Neural cell (in vitro differentiated cells): ENCODE measurements around the gene LVRN. TPM values are rescaled to one million over a fixed set of nuclear protein-coding genes. Genes with fewer than 3 reads are reported as not detected.

Experiments
- H2AFZ ChIP-seq: fragments of 200-600, 300-800 bp; sonication (generic), shearing (Covaris generic); 2 replicates; pipeline ENCODE4 v1.6.0; 2014; ENCODE audit warnings: low read depth, mild to moderate bottlenecking, antibody characterized with exemption, low read length, moderate library complexity
- H3F3A ChIP-seq: fragments of 200-600 bp; shearing (Covaris generic); 2 replicates; pipeline ENCODE4 v1.6.1; 2016; ENCODE audit warnings: mild to moderate bottlenecking, moderate library complexity, mixed read lengths, antibody characterized with exemption, low read length; ENCODE audit not compliant: insufficient read depth, poor library complexity, severe bottlenecking
- H3K27ac ChIP-seq: fragments of 200-600, 300-800 bp; sonication (generic), shearing (Covaris generic); 2 replicates; pipeline ENCODE4 v1.5.1; 2014; ENCODE audit warnings: mild to moderate bottlenecking, low read length, moderate library complexity
- H3K27me3 ChIP-seq: fragments of 300-800, 200-600 bp; sonication (generic), shearing (Covaris generic); 2 replicates; pipeline ENCODE4 v1.6.0; 2014; ENCODE audit warnings: mild to moderate bottlenecking, low read depth, low read length, moderate library complexity; ENCODE audit not compliant: insufficient read depth
- H3K36me3 ChIP-seq: fragments of 300-800, 200-600 bp; sonication (generic), shearing (Covaris generic); 2 replicates; pipeline ENCODE4 v1.5.1; 2014; ENCODE audit warnings: mild to moderate bottlenecking, antibody characterized with exemption, low read length, moderate library complexity; ENCODE audit not compliant: insufficient read depth
- H3K4me2 ChIP-seq: fragments of 300-800, 200-600 bp; sonication (generic), shearing (Covaris generic); 2 replicates; pipeline ENCODE4 v1.6.0; 2014; ENCODE audit warnings: mild to moderate bottlenecking, low read length
- H3K4me3 ChIP-seq: fragments of 300-800, 200-600 bp; sonication (generic), shearing (Covaris generic); 2 replicates; pipeline ENCODE4 v1.5.1; 2014; ENCODE audit warnings: mild to moderate bottlenecking, low read length, moderate library complexity
- H3K79me2 ChIP-seq: fragments of 200-600 bp; shearing (Covaris generic); replicated peaks from 2 replicates; pipeline ENCODE4 v1.6.0; 2014; ENCODE audit warnings: mild to moderate bottlenecking, low read length, moderate library complexity; ENCODE audit not compliant: insufficient read depth
- H3K9ac ChIP-seq: fragments of 300-800, 200-600 bp; sonication (generic), shearing (Covaris generic); 2 replicates; pipeline ENCODE4 v1.6.1; 2016; ENCODE audit warnings: mild to moderate bottlenecking, low read length, mixed read lengths
- H3K9me2 ChIP-seq: fragments of 200-600 bp; shearing (Covaris generic); 2 replicates; pipeline ENCODE4 v1.6.1; 2016; ENCODE audit warnings: mild to moderate bottlenecking, low read length, mixed read lengths; ENCODE audit not compliant: insufficient read depth
- H3K9me3 ChIP-seq: fragments of 200-600, 300-800 bp; sonication (generic), shearing (Covaris generic); 2 replicates; pipeline ENCODE4 v1.6.1; 2016; ENCODE audit warnings: mild to moderate bottlenecking, mixed run types, low read length, moderate library complexity, mixed read lengths
- H4K20me1 ChIP-seq: fragments of 200-600 bp; shearing (Covaris generic); 2 replicates; pipeline ENCODE4 v1.6.1; 2016; ENCODE audit warnings: mild to moderate bottlenecking, mixed run types; ENCODE audit not compliant: insufficient read depth
- EP300 ChIP-seq: fragments of 450-650 bp; conservative IDR thresholded peaks from 2 replicates; pipeline ENCODE4 v1.6.1; 2014; ENCODE audit warnings: antibody characterized with exemption, mild to moderate bottlenecking, moderate library complexity; ENCODE audit not compliant: poor library complexity, severe bottlenecking
- EZH2 ChIP-seq: fragments of 200-600, 300-800 bp; shearing (Covaris generic), sonication (generic); IDR thresholded peaks from 2 replicates; pipeline ENCODE4 v1.6.1; 2014; ENCODE audit warnings: antibody characterized with exemption, low read length, borderline replicate concordance, mild to moderate bottlenecking; ENCODE audit not compliant: insufficient read depth, poor library complexity, severe bottlenecking
- MXI1 ChIP-seq: fragments of 450-650 bp; conservative IDR thresholded peaks from 2 replicates; pipeline ENCODE4 v1.6.1; 2014; ENCODE audit warnings: antibody characterized with exemption, mild to moderate bottlenecking; ENCODE audit not compliant: poor library complexity, severe bottlenecking
- POLR2AphosphoS5 ChIP-seq: IDR thresholded peaks from 2 replicates; pipeline ENCODE4 v1.6.1; 2012
- RAD21 ChIP-seq: fragments of 450-650 bp; conservative IDR thresholded peaks from 2 replicates; pipeline ENCODE4 v1.6.1; 2014; ENCODE audit warnings: antibody characterized with exemption, mild to moderate bottlenecking, moderate library complexity
- SMC3 ChIP-seq: fragments of 450-650 bp; conservative IDR thresholded peaks from 2 replicates; pipeline ENCODE4 v1.6.1; 2014; ENCODE audit warnings: antibody characterized with exemption, mild to moderate bottlenecking, moderate library complexity; ENCODE audit not compliant: poor library complexity
- TAF1 ChIP-seq: IDR thresholded peaks from 2 replicates; pipeline ENCODE4 v1.6.1; 2012; ENCODE audit warnings: low read depth
- polyA plus RNA-seq: library from polyadenylated mRNA; depleted of rRNA; stranded (reverse); fragments of >200 nt; gene quantifications from 2 replicates; pipeline ENCODE4 v1.2.3, GENCODE V29; 2014
- TF ChIP-seq, protein P1 (sequence below): IDR thresholded peaks from 2 replicates; pipeline ENCODE4 v1.6.1; 2012; ENCODE audit warnings: borderline replicate concordance
- TF ChIP-seq, protein P2 (sequence below): fragments of 450-650 bp; IDR thresholded peaks from 2 replicates; pipeline ENCODE4 v1.5.1; 2014; ENCODE audit warnings: antibody characterized with exemption, mild to moderate bottlenecking, moderate library complexity; ENCODE audit not compliant: poor library complexity, severe bottlenecking

The LVRN gene
- polyA plus RNA-seq, 1 donor from 2014 or later = 3.5 TPM

DNA sequence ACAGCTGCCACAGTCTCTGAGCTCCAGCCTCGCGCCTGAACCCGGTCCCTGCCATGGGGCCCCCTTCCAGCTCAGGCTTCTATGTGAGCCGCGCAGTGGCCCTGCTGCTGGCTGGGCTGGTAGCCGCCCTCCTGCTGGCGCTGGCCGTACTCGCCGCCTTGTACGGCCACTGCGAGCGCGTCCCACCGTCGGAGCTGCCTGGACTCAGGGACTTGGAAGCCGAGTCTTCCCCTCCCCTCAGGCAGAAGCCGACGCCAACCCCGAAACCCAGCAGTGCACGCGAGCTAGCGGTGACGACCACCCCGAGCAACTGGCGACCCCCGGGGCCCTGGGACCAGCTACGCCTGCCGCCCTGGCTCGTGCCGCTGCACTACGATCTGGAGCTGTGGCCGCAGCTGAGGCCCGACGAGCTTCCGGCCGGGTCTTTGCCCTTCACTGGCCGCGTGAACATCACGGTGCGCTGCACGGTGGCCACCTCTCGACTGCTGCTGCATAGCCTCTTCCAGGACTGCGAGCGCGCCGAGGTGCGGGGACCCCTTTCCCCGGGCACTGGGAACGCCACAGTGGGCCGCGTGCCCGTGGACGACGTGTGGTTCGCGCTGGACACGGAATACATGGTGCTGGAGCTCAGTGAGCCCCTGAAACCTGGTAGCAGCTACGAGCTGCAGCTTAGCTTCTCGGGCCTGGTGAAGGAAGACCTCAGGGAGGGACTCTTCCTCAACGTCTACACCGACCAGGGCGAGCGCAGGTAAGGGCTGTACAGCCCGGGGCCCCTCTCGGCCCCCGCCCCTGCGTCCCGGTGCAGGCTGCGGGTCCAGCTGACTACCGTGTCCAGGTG lies 509 bp downstream of the LVRN start:
- TF ChIP-seq RAD21 (no peak), EZH2 (no peak), MXI1 (no peak), TAF1 (no peak), SMC3 (no peak), POLR2AphosphoS5 (no peak), EP300 (no peak)
- TF ChIP-seq, protein P1, sequence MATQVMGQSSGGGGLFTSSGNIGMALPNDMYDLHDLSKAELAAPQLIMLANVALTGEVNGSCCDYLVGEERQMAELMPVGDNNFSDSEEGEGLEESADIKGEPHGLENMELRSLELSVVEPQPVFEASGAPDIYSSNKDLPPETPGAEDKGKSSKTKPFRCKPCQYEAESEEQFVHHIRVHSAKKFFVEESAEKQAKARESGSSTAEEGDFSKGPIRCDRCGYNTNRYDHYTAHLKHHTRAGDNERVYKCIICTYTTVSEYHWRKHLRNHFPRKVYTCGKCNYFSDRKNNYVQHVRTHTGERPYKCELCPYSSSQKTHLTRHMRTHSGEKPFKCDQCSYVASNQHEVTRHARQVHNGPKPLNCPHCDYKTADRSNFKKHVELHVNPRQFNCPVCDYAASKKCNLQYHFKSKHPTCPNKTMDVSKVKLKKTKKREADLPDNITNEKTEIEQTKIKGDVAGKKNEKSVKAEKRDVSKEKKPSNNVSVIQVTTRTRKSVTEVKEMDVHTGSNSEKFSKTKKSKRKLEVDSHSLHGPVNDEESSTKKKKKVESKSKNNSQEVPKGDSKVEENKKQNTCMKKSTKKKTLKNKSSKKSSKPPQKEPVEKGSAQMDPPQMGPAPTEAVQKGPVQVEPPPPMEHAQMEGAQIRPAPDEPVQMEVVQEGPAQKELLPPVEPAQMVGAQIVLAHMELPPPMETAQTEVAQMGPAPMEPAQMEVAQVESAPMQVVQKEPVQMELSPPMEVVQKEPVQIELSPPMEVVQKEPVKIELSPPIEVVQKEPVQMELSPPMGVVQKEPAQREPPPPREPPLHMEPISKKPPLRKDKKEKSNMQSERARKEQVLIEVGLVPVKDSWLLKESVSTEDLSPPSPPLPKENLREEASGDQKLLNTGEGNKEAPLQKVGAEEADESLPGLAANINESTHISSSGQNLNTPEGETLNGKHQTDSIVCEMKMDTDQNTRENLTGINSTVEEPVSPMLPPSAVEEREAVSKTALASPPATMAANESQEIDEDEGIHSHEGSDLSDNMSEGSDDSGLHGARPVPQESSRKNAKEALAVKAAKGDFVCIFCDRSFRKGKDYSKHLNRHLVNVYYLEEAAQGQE = no peak
- TF ChIP-seq, protein P2, sequence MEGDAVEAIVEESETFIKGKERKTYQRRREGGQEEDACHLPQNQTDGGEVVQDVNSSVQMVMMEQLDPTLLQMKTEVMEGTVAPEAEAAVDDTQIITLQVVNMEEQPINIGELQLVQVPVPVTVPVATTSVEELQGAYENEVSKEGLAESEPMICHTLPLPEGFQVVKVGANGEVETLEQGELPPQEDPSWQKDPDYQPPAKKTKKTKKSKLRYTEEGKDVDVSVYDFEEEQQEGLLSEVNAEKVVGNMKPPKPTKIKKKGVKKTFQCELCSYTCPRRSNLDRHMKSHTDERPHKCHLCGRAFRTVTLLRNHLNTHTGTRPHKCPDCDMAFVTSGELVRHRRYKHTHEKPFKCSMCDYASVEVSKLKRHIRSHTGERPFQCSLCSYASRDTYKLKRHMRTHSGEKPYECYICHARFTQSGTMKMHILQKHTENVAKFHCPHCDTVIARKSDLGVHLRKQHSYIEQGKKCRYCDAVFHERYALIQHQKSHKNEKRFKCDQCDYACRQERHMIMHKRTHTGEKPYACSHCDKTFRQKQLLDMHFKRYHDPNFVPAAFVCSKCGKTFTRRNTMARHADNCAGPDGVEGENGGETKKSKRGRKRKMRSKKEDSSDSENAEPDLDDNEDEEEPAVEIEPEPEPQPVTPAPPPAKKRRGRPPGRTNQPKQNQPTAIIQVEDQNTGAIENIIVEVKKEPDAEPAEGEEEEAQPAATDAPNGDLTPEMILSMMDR = no peak
- H3K36me3 ChIP-seq = no peaks in the 10 kb centered on the region
- no peaks in the 10 kb centered on the region for H3K9me2 ChIP-seq
- no peaks in the 10 kb centered on the region for H3F3A ChIP-seq
- H2AFZ ChIP-seq = no peak overlapping the region
- peaks cover 3% of the 10 kb centered on the region for H3K9me3 ChIP-seq
- peak overlapping the region; percentile 57 for H3K4me3 ChIP-seq
- no peak overlapping the region for H3K4me2 ChIP-seq
- H4K20me1 ChIP-seq = no peaks in the 10 kb centered on the region
- H3K27me3 ChIP-seq = peaks cover 39% of the 10 kb centered on the region
- no peak overlapping the region for H3K9ac ChIP-seq
- H3K27ac ChIP-seq = no peak overlapping the region
- H3K79me2 ChIP-seq = no peaks in the 10 kb centered on the region

DNA sequence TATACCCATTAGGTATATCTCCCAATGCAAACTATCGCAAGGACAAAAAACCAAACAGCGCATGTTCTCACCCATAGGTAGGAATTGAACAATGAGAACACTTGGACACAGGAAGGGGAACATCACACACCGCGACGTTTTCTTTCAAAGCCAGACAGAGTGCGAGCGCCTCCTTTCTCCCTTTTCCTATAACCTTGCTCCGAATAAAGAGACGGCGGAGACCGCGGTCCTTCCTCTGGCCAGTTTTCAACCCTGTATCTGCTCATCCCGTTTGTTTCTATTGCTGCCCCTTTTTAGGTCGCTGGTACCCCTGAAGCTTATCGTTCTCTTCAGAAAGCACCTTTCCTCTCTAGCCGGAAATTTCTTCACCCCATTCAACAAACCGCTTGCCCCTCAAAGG lies 1.3 kb downstream of the LVRN start:
- H3K36me3 ChIP-seq = no peaks in the 10 kb centered on the region
- peaks cover 3% of the 10 kb centered on the region for H3K9me3 ChIP-seq
- no peak overlapping the region for H3K4me3 ChIP-seq
- no peak overlapping the region for H3K4me2 ChIP-seq
- H3K27me3 ChIP-seq = peaks cover 39% of the 10 kb centered on the region
- H2AFZ ChIP-seq = no peak overlapping the region
- H3K9ac ChIP-seq = no peak overlapping the region
- no peaks in the 10 kb centered on the region for H3K79me2 ChIP-seq
- no peaks in the 10 kb centered on the region for H3K9me2 ChIP-seq
- no peaks in the 10 kb centered on the region for H3F3A ChIP-seq
- no peaks in the 10 kb centered on the region for H4K20me1 ChIP-seq
- TF ChIP-seq, protein P1 = no peak
- TF ChIP-seq EP300 = no peak
- no peak for TF ChIP-seq SMC3
- no peak for TF ChIP-seq POLR2AphosphoS5
- no peak for TF ChIP-seq RAD21
- TF ChIP-seq MXI1 = no peak
- no peak for TF ChIP-seq EZH2
- TF ChIP-seq, protein P2 = no peak
- no peak for TF ChIP-seq TAF1
- H3K27ac ChIP-seq = no peak overlapping the region
